ENCODE data around the gene DENND11. TPM values are rescaled to one million over a fixed set of nuclear protein-coding genes. Genes with fewer than 3 reads are reported as not detected.

DENND11 gene, protein sequence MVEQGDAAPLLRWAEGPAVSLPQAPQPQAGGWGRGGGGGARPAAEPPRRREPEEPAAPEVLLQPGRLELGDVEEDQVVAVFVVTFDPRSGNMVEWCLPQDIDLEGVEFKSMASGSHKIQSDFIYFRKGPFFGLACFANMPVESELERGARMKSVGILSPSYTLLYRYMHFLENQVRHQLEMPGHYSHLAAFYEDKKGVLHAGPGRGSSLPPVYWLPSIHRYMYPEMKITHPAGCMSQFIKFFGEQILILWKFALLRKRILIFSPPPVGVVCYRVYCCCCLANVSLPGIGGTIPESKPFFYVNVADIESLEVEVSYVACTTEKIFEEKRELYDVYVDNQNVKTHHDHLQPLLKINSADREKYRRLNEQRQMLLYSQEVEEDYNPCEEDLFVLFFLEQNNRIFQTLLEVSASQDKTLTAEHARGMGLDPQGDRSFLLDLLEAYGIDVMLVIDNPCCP
- 10 to 100 TPM; 25.1 to 26.4 TPM for total RNA-seq

DNA sequence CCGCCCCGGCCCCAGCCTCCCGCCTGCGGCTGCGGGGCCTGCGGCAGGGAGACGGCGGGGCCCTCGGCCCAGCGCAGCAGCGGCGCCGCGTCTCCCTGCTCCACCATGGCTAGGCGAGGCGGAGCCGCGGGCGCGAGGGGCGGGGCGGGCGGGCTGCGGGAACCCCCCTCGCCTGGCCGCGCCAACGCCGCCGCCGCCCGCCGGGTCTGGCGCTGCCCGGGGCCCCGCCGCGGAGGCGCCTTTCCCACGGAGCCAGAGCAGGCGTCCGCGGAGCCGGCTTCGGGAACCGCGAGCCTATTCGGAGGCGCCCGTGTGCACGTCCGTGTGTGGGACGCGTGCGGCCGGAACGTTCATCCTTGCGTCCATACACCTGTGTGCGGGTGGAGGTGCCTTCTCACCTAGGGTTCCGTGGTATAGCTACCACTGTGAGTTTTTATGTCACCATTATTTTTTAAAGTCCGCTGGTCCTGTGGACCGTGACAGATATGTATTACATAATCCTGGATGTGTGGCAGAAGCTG, at the start of gene DENND11:
DENND11 (minus strand) TSS at position 120 of the 521 bp plus-strand sequence; CDS start at position 107, 13 bp downstream.
- ChIA-PET CTCF (interaction anchor here (1.5 to 2.1 kb wide), 3 partner anchors 11 to 47 kb away, joined by 4 to 9 read pairs (median 6); partner anchors contain the start of gene SSBP1), POLR2A (interaction anchor here (0.8 kb wide), 1 partner anchor 36 kb away, joined by 4 read pairs; the partner anchor contains the start of gene SSBP1)

DNA sequence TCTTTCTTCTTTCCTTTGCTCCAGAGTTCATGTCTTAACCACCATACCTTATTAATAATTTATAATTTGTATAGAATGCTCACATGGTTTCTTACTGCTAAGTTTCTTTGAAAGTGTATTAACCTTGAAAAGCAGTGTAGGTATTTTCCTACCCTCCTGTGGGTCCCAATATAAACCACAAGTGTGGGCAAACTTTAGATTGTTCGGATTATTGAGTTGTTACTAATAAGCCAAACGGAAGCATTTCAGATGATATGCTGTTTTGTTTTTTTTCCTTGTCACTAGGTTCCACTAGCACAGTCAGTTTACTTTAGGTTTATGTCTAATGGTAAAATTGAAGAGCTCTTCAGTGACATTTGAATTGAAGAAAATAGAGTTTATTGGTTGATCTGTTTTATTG, 46.4 kb upstream of the DENND11 start:
- CTCF ChIA-PET, result no interaction called here
- POLR2A ChIA-PET, result no interaction called here

DNA sequence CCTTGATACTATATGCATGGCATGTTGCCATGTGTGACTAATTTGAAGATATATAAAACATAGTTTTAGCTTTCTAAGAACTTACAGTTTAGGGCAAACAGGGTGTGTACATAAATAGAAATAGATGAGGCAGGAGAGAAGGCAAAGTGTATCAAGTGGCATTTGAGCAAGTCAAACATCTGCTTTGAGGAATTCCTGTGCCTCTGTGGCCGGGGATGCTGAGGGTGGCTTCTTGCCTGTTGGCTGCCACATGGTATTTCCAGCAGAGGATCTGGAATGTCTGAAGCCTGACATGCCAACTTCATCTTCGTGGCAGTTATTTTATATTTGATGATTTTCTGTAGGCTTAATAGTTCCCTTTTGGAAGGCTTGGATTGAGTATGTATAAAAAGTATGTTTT, 42.2 kb upstream of the DENND11 start:
- CTCF ChIA-PET, result no interaction called here
- POLR2A ChIA-PET, result no interaction called here

GRCh38 chr7:141742229-141742628, 40.3 kb upstream of the DENND11 start:
- POLR2A ChIA-PET, result no interaction called here

DNA sequence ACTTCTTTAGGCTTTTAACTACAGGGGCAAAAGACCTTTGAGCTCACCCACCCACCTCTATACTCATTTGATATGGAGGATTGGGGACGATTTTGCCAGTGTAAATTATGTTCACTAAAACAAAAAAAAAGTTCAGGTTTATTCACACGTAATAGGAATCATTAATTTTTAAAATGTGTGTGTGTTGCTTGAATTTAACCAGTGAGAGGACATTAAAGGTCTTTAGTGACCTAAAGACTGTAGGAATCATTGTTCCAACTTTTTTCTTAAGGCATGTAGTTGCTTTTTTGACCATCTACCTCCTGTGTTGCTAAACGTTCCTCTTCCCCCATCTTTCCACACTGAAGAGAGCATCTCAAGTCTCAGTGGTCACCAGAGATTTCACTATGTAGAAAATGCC, 37.3 kb upstream of the DENND11 start:
- CTCF ChIA-PET, result interaction anchor here (0.6 to 2.4 kb wide), 5 partner anchors 15 to 813 kb away, joined by 3 to 8 read pairs (median 4); no protein-coding TSS in a partner anchor
- POLR2A ChIA-PET, result interaction anchor here (0.5 to 1.0 kb wide), 2 partner anchors 38 to 587 kb away, joined by 3 to 4 read pairs; no protein-coding TSS in a partner anchor

More at GRCh38 chr7:141742229-141742628, 40.3 kb upstream of the DENND11 start:
- CTCF ChIA-PET, result no interaction called here

DNA sequence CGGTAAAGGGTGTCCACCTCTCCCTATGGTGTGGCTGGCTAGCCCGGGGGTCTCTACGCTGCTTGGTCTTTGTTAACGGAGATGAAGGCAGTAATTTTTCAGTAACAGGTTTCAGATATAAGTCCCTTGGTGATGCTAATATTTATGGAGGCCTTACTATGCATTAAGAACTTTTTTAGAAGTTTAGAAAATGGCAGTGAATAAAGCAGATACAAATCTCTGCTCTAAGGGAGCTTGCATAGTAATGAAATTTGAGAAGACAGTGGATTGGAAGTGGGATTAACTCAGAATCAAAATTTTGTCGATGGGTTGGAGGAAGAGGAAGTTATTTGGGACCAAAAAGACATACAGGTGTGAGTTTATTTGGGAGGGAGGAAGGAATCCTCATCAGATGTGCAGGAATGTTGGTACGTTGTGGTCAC, 36.6 kb upstream of the DENND11 start:
- CTCF ChIA-PET, result interaction anchor here (0.6 to 2.4 kb wide), 8 partner anchors 15 to 812 kb away, joined by 3 to 21 read pairs (median 6); partner anchors contain the start of gene DENND11
- POLR2A ChIA-PET, result interaction anchor here (0.5 to 1.0 kb wide), 2 partner anchors 37 to 588 kb away, joined by 3 to 4 read pairs; no protein-coding TSS in a partner anchor

DNA sequence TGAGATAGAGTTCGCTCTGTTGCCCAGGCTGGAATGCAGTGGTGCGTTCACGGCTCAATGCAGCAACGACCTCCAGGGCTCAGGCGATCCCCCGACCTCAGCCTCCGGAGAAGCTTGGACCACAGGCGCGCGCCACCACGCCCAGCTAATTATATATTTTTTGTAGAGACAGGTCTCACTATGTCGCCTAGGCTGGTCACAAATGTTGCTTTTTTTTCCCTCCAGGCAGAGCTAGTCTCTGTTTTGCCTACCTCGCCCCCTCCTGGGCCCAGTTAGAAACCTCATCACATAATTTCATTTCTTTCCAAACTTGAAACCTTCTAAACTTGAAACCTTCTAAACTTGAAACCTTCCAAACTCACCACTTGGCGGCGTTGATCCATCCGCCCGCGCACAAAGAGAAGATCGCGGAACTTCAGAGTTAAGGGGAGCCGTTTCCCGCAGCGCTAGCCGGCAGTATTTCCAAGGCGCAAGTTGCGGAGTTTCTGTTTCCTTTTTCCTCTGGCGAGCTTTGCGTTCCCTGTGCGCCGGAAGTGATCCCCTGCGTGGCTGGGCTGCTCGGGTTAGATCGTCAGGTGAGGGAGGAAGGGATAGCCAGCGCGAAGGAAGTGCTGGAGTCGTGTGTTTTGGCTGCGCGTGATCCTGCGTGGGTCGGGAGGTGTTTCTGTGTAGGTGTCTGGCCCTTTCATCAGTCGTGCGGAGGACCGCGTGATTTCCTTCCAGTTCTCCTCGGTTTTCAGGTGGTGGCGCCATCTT, 36.0 kb upstream of the DENND11 start, which contains the start of gene SSBP1:
SSBP1 (plus strand) TSS at position 523 of the 756 bp plus-strand sequence. CDS start 809 bp downstream, outside the sequence.
- POLR2A ChIA-PET, result interaction anchor here (0.6 to 1.3 kb wide), 4 partner anchors 9 to 35 kb away, joined by 3 to 4 read pairs (median 3); no protein-coding TSS in a partner anchor
- CTCF ChIA-PET, result interaction anchor here (0.6 to 2.4 kb wide), 14 partner anchors 11 to 145 kb away, joined by 3 to 21 read pairs (median 4); partner anchors contain the start of gene DENND11

DNA sequence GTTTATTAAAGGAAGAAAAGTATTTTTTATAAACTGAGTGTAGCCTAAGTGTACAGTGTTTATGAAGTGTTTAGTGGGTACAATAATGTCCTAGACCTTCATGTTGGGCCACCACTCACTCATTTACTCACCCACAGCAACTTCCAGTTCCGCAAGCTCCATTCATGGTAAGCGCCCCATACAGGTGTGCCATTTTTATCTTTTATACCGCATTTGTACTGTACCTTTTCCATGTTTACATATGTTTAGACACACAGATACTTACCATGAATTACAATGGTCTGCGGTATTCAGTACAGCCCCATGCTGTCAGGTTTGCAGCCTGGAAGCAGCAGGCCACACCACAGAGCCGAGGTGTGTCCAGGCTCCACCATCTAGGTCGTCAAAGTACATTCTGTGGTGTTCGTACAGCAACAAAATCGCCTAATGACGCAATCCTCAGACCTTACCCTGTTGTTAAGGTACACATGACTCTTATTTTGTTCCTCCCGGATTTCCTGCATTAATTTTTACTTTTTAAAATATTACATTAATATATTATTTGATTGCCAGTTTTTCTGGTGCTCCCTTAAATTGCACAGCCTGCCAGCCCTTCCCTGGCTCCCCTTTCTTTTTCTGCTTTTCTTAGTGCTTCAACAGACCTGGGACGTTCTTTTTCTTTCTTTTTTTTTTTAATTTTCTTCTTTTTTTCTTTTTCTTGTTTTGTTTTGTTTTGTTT, 35.3 kb upstream of the DENND11 start:
- CTCF ChIA-PET, result interaction anchor here (0.7 to 2.4 kb wide), 13 partner anchors 10 to 144 kb away, joined by 3 to 21 read pairs (median 4); partner anchors contain the start of gene DENND11
- POLR2A ChIA-PET, result interaction anchor here (0.8 to 1.3 kb wide), 2 partner anchors 13 to 35 kb away, joined by 3 to 4 read pairs; no protein-coding TSS in a partner anchor

DNA sequence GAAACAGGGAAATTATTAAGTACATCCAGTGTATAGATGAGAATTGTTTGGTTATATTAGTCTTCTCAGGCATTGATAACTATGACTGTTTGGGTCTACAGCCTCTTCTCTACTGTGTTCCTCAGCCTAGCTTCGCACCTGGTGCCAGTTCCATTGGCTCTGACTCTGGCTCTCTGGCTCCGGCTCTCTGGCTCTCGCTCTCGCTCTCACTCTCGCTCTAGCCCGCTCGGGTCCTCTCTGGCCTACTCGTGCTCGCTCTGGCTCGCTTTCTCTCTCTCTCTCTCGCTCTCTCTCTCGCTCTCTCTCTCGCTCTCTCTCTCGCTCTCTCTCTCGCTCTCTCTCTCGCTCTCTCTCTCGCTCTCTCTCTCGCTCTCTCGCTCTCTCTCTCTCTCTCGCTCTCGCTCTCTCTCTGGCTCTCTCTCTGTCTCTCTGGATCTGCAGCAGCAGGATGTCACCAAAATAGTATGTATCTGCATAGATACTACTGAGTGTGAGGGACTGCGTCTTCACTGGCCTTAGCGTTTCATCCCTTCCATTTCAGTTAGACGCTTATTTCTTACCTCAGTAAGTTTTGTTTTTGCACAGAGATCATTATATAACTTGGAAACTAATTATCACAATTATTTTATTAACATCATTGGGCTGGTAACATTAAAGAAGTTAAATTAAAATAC, 29.6 kb upstream of the DENND11 start:
- ChIA-PET POLR2A (no interaction called here), CTCF (no interaction called here)

- ChIA-PET POLR2A (interaction anchor here (0.7 kb wide), 1 partner anchor 9 kb away, joined by 3 read pairs; the partner anchor contains the start of gene SSBP1), CTCF (no interaction called here)
Measured at GRCh38 chr7:141729020-141729419, 27.1 kb upstream of the DENND11 start.

- CTCF ChIA-PET, result interaction anchor here (0.6 to 1.2 kb wide), 2 partner anchors 68 to 189 kb away, joined by 3 read pairs; no protein-coding TSS in a partner anchor
- POLR2A ChIA-PET, result no interaction called here
Measured at GRCh38 chr7:141722529-141722928, 20.6 kb upstream of the DENND11 start.

DNA sequence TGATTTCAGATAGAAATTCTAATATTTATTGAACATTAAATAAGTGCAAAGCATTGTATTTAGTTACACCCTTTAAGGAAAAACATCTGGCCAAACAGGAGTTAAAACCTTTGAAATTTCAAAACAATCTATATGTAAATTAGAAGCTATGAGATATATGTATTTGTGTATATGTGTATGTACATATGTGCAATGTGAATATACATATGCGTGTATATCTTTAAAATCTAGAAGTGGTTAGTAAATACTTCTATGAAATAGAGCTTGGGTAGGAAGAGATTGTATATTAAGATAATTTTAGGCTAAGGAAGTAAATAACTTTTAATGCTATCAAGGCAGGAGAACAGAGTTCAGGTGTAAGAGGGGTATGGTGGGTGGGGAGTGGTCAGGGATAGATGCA, 15.5 kb upstream of the DENND11 start:
- POLR2A ChIA-PET, result no interaction called here
- CTCF ChIA-PET, result interaction anchor here (1.1 kb wide), 1 partner anchor 20 kb away, joined by 4 read pairs; no protein-coding TSS in a partner anchor

DNA sequence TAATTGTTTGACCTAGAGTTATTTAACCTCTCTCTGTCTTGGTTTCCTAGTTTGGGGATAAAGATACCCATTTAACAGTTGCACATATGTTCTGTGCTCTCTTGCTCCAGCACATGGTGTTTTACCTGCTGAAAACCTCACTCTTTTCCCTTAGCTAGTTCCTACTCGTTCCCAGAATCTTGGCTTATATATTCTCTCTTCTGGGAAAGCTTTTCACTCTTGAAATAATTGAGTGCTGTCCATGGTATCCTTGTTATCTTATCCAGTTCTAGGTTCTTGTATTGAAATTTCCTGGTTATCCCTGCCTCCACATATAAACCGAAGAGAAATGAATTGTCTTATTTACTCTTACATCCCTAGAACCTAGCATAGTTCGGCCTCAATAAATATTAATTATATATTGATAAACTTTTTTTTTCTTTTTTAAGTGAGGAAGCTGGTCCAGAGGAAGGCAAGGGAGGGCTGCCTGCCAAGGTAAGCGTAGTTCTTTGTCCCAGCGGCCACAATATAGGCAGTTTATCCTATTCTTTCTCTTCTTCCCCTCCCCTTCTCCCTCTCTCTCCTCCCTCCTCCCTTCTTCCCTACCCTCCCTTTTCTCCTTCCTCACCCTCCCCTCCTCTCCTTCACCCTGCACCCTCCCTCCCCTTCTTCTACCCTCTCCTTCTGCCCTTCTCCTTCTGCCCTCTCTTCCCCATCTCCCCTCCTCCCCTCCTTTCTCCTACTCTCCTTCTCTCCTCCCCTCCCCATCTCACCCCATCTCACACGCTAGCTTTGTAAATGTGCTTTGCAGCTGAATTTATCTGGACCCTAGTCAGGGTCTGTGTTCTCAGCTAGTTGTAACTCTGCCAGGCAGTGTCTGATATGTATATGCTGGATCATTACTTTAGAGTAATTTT, 14.1 kb upstream of the DENND11 start:
- ChIA-PET CTCF (interaction anchor here (1.1 kb wide), 1 partner anchor 22 kb away, joined by 4 read pairs; no protein-coding TSS in a partner anchor), POLR2A (no interaction called here)

- CTCF ChIA-PET, result interaction anchor here (1.2 kb wide), 1 partner anchor 23 kb away, joined by 4 read pairs; the partner anchor contains the start of gene SSBP1
- POLR2A ChIA-PET, result no interaction called here
Measured at GRCh38 chr7:141715018-141715417, 13.1 kb upstream of the DENND11 start.

DNA sequence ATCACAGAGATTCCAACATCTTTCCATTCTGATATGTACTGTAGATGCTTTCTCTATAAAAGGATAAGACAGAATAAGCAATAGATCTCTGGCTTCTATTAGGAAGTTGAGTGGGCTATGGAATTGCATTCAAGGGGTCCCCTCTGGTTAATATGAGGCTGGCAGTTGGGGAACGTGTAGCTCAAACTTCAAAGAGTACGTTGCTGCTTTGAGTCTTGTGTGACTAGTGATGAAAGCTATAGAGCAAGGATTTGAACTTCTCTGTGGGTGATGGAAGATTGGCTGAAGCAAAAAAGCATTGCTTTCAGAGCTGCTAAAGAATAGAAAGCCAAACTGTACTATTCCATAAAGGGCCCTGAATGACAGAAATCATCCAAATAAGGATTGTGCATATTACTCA, 12.6 kb upstream of the DENND11 start:
- POLR2A ChIA-PET, result no interaction called here
- CTCF ChIA-PET, result interaction anchor here (1.2 to 1.9 kb wide), 2 partner anchors 11 to 23 kb away, joined by 4 read pairs; partner anchors contain the start of gene SSBP1

DNA sequence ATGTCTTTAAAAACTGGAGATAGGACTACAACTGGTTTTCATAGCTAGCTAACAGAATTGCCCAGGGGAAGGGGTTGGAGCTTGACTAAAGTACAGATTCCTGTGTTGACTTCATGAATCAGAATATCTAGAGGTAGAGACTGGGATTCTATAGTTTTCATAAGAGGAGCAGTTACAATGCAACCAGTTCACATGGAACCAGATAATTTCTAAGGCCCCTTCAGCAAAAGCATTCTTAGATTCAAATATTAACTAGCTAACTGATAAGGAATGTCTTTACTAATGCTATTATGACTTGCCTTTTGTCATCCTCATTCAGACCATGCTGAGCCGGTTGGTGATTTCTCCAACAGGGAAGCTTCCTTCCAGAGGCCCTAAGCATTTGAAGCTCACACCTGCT, 11.9 kb upstream of the DENND11 start:
- CTCF ChIA-PET, result interaction anchor here (1.9 kb wide), 1 partner anchor 11 kb away, joined by 4 read pairs; no protein-coding TSS in a partner anchor
- POLR2A ChIA-PET, result no interaction called here

All from activated CD8-positive, alpha-beta memory T cell treated with anti-CD3 and anti-CD28 coated beads for 36 hours (primary cell).